T-helper 22 cell (primary cell): ENCODE results near the gene PPM1L.
"Not testable (repeated sequence)": the region's sequence is repeated elsewhere in the genome, so short reads cannot be mapped to it uniquely, and the experiment has no call there.

Experiments used
- DNase-seq: peaks from one replicate; pipeline ENCODE4 v3.0.0-alpha.2; 2020; ENCODE audit warnings: low read depth

PPM1L gene

DNA sequence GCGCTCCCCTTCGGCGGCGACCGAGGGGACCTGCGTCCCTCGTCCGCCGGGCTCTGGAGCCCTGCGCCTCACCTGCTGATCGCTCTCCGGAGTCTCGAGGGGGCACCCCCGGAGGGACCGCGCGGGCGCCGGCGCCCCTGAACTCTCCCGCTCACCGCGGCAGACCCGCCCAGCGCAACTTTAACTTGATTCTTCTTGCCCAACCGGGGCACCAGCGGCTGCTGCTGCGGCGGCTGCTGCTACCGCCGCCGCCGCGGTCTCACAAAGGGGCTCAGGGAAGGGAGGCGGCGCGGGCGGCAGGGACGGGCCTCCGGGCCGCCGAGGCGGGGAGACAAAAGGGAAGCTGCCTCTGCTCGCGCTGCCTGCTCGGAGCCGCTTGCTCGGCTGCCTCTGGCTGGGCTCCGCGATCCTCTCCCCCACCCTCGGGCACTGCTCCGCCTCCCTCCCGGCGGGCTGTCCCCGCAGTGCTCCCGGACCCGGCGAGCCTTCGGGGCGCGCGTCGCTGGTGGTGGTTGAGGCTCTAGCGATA lies at the start of gene PPM1L:
PPM1L (plus strand) TSS at position 456 of the 529 bp plus-strand sequence.
- DNase-seq = peak; percentile 43

DNA sequence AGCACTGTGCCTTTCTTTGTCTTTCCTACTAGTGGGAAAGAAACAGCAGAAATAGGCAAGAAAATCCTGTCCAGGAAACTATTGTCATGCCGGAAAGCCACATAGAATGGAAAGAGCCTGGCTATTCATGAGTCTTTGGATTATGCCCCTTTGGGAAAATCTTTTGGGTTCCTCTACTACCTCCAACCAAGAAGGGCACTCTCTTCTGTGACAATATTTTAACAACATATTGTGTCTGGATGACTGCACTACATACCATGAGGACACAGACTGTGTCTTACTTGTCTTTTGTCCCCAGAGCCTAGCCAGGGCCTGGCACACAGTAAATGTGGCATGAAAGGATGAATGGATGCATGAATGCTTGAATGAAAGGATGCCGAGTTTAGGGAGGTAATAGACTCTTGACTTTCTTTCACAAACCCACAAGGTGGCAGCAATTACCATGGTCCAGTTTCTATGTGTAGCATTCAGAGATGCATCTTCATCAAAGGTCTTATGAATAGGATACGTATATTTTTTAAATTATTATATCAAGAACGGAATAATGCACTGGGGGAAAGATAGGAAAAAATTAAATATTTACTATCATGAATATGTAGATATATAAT lies 48.7 kb upstream of the PPM1L start:
- DNase-seq = no peak

DNA sequence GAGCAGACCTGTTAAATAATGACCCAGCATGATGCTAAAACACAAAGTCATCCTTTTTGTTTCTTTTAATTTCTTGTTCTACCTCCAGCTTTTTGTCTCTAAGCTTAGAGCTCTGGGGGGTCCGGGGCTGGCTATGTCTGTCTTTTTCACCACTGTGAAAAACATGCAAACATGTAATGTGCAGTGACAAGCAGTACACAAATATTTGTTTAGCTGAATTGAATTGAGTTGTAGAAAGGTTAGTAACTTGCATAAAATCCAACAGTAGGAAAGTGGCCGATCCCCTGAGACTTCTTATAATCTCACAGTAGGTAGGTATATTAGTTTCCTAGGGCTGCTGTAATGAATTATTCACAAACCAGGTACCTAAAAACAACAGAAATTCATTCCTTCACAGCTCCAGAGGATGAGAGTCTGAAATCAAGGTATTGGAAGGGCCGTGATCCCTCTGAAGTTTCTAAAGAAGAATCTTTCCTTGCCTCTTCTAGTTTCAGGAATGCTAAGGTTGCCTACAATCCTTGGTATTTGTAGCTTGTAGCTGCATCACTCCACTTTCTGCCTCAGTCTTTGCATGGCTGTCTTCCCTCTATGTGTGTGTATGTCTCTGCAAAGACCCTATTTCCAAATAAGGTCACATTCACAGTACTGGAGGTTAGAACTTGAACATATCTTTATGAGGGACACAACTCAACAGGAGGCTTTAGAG lies 46.4 kb upstream of the PPM1L start:
- DNase-seq = no peak

DNA sequence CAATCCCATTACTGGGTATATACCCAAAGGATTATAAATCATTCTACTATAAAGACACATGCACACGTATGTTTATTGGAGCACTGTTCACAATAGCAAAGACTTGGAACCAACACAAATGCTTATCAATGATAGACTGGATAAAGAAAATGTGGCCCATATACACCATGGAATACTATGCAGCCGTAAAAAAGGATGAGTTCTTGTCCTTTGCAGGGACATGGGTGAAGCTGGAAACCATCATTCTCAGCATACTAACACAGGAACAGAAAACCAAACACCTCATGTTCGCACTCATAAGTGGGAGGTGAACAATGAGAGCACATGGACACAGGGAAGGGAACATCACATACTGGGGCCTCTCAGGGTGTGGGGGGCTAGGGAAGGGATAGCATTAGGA lies 42.9 kb upstream of the PPM1L start:
- DNase-seq = not testable (repeated sequence)

DNA sequence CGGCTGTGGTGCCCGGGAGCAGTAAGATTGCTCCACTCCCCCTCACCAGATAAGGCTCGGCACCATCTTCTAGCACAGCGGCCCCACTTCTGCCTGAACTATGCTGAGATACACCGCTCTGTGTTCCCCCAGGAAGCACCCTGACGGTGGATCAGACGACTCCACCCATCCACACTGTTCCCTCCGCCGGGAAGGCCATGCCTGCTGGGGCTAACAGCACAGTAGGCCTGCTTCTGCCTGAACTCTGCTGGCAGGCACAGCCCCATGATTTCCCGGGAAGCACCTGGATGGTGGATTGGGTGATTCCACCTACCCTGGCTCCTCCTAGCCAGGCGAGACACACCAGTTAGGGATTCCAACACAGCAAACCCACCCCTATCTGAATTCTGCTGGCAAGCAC lies 36.3 kb upstream of the PPM1L start:
- no peak for DNase-seq

DNA sequence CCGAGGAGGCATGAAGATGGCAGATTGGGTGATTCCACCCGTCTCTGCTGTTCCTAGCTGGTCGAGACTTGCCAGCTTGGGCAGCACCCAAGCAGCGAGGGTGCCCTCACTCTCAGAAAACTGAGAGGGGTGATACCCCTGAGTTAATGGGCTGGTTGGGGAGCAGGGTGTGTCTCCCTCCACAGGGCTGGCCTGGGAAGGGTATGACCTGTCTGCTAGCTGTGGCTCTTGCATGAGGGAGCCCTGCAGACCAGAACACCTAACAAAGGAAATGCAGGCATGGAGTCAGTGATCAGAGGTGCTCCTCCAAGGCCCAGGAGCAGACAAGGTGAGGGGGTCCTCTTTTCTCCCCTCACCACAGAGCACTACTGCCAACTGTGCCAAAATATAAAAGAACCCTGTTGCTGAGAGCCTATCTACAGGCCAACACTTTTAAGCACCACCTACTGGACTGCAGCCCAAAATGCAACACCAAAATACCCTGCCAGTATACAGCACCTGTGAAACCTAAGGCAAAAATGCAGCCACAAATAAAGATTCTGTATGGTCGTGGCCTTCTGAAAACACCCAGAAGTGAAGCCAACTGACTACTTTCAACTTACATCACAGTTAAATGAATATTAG lies 35.8 kb upstream of the PPM1L start:
- no peak for DNase-seq

DNA sequence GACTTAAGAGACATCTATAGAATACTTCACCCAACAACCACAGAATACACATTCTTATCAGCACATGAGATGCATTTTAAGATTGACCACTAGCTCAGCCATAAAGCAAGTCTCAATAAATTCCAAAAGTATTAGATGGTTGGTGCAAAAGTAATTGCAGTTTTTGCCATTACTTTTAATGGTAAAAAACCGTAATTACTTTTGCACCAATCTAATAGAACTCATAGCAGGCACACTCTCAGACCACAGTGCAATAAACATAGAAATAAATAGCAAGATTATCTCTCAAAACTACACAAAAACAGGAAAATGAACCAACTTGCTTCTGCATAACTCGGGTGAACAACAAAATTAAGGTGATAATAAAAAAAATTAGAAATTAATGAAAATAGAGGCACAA lies 33.7 kb upstream of the PPM1L start:
- no peak for DNase-seq

DNA sequence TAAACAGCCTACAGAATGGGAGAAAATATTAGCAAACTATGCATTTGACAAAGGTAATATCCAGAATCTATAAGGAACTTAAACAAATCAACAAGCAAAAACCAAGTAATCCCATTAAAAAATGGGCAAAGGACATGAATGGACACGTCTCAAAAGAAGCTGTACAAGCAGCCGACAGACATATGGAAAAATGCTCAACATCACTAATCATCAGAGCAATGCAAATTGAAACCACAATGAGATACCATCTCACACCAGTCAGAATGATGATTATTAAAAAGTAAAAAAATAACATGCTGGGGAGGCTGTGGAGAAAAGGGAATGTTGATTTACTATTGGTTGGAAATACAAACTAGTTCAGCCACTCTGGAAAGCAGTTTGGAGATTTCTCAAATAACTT lies 30.7 kb upstream of the PPM1L start:
- no peak for DNase-seq

DNA sequence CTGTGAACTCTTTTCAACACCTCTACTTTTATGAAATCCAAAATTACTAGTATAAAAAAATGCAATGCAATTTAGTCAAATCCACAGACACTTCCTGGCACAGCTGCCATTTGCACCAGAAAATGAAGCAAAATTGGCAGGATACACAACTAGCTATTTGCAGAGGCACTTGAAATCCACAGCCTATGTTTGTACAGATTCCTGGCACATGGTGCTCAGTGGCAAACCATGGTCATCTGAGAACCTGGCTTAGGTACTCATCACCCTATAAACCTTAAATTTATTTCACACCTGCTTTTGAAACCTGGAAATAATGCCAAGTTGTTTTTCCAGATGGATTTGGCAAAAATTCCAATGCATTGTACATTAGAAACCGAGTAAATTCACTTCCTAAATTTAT lies 20.2 kb upstream of the PPM1L start:
- DNase-seq = no peak

DNA sequence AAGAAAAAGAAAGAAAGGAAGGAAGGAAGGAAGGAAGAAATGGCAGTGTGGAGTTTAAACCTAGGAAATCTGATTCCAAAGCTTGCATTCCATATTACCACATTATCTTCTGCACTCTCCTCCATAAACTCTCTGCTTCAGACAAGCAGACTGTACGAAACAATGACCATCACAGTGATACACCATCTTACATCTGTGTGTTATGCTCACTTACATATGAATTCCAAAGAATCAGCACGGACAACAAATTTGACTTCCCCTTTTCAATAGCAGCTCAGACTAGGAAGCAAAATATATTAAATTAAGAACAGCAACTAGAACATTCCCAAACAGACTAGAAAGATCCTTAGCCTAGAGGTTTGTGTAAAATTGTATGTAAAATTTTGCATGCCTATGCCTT lies 18.0 kb upstream of the PPM1L start:
- DNase-seq = no peak

DNA sequence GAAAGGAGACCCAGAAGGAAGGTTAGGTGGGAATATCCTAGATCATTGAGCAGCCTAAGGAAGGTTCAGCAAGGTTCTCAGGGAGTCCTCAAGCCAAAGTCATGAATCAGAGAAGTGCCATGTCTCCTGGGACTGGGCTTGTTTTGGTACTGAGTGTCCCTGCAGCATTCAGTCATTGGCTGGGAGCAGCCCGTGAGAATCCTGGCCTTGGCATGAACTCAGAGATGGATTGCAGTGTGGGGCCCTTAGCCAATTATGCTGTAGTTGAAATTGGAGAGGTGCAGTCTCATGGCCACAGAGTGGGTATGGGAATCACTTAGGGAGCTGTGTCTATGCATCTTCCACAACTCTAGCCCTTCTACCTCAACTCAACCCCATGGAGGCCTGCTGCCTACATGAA lies 17.0 kb upstream of the PPM1L start:
- DNase-seq = no peak

DNA sequence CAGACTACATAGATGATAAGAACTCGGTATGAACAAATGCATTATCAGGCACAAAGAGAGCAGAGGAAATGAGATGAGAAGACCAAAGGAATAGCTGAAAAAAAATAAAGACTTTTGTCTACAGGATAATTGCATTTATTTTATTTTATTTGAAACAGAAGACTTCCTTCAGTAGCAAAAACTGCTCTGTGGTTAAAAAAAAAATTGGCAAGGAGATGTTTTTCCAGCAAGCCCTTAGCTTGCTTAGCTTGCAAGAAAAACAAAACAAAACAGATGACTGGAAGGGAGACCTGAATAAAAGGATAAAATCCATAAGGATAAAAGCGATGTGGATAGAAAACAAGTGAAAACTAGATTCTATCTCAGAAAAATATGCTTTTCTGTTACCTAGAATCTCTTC lies 9.1 kb upstream of the PPM1L start:
- no peak for DNase-seq

DNA sequence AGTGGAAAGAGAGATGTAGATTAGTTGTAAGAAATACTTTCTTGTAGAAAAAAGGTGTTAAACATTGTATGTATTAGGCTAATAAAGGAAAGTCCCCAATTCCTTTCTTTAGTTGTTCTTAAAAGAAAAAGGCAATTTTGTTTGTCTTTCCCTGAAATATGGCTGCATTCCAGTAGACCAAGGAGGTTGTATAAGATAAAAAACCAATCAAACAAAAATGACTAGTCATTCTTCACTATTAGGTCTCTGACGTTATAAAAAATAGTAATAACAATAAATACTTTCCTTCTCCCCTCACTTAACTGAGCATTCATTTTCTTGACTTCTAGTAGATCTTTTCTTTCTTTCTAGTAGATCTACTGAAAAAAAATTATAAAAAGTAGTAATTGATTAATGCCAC lies 8.6 kb upstream of the PPM1L start:
- DNase-seq = no peak

DNA sequence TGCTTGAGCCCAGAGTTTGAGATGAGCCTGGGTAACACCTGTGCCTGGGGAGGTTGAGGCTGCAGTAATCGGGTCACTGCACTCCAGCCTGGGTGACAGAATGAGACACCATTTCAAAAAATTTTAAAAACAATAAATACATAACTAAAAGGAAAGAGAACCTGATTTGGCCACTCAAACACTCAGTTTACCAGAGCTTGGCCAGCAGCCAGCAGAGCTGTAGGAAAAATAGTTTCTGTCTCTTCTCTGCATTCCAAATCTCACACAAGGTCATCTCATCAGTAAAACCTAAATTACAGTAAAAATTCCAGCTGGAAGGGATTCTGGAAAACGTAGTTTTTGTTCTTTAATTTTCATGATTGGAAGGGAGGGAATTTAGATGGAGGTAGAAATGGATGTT lies 7.8 kb upstream of the PPM1L start:
- no peak for DNase-seq

DNA sequence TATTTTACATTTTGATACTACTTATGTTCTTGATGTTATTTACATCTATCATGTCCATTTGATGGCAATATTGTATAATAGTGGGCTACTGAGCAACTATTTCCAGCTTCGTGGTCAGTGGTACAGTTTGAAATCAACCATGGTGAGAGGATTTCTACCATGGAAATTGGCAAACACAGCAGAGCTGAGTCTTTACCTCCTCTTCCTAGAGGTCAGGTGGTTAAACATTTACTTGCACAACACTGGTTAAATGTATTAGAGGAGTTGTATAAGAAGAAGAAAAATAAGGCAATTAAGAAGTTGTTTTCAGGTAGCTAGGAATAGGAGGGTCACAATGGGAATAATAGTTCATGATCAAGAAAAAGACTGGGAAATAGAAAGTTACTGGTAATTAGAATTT lies 7.2 kb upstream of the PPM1L start:
- DNase-seq = no peak

DNA sequence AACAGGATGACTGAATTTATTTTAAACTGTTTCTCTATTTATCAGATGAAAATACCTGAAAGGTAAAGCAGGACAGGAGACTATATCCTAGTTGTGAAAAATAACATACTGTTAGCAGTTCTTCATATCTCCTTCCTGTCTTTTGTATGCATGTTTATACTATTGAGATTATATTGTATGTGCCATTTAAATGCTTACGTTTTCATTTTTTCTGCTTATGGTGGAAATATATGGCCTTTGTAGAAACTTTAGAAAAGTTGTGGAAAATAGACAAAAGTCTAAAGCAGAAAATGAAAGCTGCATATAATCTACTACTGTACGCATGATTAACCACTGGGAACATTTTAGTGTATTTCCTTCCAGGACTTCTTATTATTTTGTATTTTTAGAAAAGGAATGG lies 2.1 kb upstream of the PPM1L start:
- DNase-seq = no peak

DNA sequence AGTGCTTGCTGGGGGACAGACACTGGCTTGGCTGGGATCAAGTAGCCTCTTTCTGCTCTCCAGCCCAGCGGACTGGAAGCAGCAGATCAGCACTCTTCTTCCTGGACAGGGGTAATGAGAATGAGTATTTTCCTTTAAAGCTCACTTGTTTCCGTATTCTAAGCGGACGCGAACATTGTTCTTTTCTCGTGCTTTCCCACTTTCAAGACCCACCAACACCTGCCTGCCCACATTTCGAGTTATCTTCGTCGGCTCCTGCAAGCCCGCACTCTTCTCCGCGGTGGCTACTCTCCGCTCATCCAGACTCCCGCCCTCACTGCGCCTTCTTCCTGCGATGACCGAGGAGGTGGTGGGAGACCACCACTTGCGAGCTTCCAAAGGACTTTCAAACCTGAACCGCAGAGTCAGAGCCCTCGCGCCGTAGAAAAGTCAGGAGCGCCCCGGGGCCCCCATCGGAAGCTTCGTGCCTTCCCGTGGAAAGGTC lies 1.6 kb upstream of the PPM1L start:
- DNase-seq = no peak

DNA sequence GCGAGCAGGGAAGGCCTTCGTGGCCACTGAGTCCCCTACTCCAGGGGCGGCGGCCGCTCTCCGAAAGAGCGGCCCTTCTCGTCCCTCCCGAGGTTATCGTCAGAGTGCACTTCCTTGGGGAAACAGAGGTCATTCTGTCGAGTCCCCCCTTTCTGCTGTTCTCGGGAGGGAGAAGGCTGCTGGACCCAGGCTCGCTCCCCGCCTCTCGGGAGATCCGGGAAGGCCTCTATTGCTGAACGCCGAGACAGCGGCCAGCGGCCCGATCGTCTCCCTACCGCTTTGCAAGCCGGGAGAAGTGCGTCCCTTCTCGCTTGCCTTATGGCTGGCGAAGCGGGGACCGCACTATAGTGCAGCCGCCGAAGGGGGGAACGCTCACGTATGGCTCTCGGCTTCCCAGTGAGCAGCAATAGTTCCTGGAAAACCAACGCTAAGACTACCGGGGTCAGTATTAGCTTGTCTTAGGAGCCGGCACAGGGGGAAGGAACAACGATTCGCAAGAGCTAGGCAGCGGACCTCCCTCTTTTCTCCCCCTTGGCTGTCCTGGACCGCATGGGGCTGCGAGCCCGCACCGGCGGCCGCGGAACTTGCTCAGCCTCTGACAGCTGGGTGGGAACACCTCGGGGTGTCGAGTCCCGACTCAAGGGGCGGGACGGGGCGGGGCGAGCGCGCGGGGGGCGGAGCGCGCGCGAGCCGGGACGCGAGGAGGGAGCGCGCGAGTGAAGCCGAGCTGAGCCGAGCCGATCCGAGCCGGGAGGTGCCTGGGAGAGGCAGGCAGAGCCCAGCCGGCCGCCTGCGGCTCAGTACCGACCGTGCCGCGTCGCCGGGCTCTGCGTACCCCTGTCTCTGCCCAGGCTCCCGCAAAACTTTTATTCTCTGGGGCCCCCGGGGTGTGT lies 930 bp upstream of the PPM1L start:
- DNase-seq = peak; percentile 75

DNA sequence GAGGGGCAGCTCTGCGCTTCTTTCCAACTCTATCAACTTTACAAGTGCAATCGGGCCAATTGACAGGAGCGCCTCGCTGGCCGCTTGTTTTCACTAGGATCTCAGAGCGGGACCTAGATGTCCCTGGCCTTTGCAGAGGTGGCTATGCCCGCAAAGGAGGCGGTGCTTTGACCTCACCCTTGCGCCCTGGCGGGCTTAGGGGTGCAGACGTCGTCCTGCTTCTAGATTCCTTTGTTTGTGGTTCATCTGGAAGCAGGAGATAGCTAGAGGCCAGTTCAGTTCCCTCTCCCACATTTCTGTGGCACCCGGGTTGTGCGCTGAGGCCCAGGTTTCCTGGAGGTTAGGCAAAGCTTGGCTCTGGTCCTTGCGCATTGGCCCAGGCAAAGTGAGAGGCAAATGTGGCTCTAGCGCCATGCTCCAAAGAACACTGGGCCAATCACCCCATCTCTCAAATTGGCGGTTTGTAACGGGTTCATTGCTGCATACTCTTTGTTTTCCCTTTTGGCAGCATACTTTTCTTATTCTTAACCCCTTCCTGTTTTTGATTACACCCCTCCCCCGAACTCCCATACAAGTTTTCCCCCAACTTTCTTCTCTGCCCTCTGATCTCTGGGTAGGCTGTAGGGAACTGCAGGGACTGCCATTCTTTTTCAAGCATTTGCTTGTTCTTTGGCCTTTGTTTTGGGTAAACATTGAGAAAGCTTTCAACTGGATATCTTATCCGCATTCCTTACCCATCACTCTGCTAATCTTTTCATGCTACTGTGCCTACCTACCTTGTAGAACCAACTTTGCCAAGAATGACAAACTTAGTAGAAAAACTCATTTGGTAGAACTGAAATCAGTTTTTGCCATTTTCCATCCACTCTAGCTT lies 1.4 kb downstream of the PPM1L start:
- DNase-seq = no peak

DNA sequence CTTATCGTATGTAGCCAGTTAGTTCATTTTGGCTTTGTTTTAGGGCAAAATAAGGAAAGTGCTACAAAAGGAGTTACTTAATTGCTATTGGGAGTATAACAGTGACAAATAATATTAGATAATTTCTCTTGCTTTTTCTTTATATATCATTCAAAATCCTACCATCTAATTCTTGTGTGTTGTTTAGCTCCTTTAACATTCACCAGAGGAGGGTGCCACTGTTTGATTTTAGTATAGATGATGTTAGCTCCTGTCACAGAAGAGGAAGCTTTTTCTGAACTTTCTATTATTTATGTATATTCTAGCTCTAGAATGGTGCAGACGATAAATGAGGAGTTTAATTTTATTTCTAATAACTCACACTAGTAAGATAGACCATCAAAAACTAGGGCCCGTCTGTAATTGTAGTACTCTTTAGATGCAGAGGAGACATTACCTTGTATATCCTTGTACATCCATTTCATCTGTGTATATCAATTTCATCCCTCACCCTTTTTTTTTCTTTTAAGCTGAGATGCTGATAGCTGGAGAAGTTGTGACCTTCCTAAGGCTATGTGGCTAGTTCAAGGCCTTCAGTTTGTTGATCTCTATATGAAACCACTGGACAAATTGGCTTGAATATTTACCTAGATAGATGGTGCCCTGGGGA lies 3.0 kb downstream of the PPM1L start:
- no peak for DNase-seq

DNA sequence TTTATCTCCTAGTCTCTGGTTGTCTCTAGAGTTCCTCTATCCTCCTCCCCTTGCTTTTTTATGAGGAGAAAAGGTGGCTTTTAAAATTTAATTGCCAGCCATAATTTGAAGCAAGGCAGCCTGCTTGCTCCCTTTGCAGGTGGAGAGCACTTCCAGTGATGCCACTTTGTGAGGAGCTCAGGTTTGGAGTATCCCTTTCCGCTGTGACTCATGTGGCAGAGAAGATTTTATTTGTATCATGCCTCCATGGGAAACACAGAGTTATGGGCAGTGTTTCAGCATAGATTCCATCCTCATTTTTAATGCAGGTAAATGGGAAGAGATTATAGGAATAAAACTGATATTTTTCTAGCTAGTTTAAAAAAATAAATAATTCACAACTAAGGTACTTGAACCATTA lies 7.0 kb downstream of the PPM1L start:
- DNase-seq = no peak
